ENCODE data around the gene PIPOX.
"Not testable (repeated sequence)": the region's sequence is repeated elsewhere in the genome, so short reads cannot be mapped to it uniquely, and the experiment has no call there.

PIPOX gene

GRCh38 chr17:29076722-29077121, 33.8 kb downstream of the PIPOX start:
- no peak for DNase-seq (ENCODE audit: low read depth)

DNA sequence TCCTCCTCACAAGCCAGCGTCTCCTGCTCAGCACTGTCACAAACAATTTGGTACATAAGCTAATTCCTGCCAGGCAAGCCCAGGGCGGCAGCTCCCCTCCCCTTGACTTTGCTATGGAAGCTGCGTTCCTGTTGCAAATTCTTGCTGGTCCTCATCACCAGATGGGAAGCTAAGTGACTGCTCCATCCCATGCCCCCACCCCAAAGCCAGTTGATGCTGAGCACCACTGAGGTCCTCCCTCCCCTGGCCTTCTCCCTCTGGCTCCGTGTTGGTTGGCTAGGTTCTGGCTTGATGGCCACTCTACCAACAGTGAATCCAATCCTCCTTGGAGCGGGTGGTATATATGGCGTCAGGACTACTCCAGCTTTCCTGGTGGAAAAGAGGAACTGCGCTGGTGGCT, 34.4 kb downstream of the PIPOX start:
- DNase-seq (ENCODE audit: low read depth), result no peak

GRCh38 chr17:29078183-29079045, 35.5 kb downstream of the PIPOX start:
- no peak for DNase-seq (ENCODE audit: low read depth)

DNA sequence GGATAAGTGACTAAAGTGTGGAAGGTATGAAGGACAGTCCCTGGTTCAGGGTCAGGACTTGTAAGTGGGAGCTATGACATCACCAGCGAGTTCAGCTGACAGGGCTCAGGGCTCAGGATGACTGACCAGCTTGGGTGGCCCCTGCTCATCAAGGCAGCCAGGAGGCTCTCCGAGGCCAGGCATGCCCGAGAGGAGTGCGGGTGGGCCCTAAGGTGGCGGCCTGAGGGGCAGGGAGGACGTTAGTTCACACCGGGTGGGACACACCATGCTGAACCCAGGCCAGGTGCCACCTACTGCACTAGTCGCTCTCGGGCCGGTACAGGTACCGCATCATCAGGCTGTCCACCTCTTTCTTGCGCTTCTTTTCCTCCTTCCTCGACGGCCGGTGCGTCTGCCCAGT, 36.5 kb downstream of the PIPOX start:
- no peak for DNase-seq (ENCODE audit: low read depth)

GRCh38 chr17:29079887-29080286, 36.9 kb downstream of the PIPOX start:
- no peak for DNase-seq (ENCODE audit: low read depth)

DNA sequence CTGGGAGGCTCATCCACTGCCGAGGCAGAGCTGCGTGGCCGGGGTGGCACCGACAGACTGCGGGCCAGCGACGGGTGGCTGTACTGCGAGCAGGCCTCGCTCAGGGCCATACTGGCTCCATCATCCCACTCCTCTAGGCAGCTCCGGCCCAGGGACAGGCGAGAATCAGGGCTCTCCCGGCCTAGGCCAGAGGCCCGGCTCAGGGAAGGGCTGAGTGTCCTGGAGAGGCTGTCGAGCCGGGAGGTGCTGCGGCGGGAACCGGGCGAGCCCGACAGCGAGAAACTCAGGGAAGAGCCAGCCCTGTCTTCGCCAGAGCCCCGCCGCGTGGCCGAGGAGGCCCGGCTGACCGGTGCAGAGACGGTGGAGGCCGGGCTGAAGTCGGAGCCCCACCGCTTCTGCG, 37.4 kb downstream of the PIPOX start:
- DNase-seq (ENCODE audit: low read depth), result no peak

DNA sequence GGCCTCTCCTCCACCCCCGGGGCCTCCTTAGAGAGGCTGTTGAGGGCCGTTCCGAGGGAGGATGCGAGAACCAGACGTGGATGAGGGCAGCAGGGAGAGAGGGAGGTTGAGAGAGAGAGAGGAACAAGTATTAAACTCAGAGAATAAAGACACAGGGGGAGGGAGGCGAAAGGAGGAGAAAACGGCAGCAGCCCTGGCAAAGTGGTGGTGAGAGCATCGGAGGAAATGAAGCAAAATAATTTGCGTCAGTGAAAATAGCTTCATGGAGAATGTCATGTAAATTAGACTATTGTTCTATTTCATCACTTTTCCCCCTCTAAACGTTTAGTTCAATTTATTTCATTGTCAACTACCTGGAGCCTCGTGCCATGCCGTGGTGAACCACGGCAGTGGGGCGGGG, 38.0 kb downstream of the PIPOX start:
- no peak for DNase-seq (ENCODE audit: low read depth)

DNA sequence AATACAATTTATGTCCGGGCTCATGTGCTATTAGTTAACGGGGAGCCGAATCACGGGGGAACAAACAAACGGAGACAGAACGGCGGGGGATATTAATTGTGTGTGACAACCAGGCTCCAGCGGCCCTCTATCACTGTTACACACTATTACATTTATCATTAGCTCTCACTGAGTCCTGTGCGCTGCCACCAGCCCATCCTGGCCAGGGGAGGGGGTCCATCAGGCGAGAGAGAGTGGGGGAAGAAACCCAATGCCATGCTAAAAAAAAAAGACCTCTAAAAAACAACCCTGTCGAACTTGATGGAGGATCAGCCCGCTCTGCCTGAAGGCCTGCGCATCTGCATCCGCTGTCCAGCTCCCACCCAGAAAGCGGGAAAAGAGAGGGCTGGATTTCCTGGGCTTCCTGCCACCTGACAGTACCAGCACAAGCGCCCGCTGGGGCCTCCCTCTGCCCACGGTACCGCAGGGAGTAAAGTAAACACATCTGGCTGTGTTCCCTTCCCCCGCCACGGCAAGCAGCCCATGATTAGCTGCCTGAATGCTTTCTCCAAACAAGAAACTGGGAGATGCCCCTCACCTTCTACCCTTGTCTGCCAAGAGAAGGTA, 41.7 kb downstream of the PIPOX start:
- DNase-seq (ENCODE audit: low read depth), result no peak

DNA sequence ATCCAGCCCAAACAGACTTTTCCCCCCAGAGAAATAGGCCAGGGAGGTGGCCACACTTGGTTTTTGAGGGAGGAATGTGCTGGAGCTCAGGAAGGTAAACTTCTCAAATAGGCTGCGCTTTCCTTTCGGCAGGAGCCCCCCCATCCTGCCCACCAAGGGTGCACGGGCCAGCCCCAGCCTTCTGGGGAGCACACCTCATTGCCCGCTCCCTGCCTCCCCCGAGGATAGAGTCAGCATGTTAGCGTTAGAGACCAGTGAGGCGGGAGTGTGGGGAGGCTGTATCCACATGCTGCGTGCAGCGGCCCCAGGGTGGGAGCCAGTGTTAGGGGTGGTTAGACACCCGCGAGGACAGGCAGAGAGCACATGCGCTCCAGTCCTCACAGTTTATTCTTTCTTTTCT, 42.3 kb downstream of the PIPOX start:
- no peak for DNase-seq (ENCODE audit: low read depth)

DNA sequence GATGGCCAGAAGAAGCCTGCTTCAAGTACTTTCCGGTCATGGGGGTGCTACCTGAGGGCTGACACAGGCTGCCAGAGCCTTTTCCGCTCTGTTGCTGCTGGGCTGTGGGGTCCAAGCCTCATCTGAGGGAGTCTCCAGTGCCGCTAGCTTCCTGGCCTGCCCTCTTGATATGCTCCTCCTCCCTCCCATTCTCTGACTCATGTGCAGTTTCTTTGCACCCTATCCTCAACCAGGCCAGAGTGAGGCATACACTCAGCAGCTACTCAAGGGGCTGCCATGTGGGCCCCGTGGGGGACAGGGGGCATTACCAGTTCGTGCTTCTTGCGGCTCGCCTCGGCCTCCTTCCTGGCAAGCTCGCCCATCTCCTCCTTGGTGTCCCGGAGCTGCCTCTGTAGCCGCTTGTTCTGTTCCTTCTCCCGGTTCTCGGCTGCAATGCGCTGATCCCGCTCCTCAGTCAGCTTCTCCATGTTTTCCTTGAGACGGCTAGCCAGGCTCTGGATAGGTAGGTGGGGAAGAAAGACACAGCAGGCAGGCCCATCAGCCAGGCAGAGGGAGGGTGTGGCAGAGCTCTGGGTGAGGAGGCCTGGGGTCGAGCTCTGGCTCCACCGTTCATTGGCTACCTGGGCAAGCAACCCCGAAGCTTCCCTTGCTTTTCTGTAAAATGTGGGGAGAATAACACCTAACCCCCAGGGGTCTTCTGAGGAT, 43.8 kb downstream of the PIPOX start:
- DNase-seq (ENCODE audit: low read depth), result no peak

GRCh38 chr17:29088782-29089181, 45.8 kb downstream of the PIPOX start:
- not testable (repeated sequence) for DNase-seq (ENCODE audit: low read depth)

DNA sequence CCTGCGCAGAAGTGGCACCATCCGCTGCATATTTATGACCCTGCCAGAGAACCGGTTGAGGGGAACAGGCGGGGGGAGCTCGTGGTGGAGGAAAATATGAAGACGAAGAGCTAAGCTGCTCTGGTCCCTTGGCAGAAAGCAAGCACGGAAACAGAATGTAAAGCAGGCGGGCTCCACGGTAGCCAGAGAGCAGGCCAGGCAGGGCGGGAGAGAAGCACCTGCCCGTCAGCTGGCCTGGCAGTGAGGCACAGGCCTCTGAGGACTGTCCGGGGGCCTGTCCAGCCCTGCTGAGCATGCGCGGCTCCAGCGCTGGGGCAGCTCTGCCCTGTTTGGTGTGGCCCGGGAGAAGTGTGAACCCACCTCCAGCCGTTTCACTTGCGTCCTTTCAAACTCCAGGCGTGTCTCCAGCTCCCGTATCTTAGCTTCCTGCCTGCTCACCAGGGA, 46.7 kb downstream of the PIPOX start:
- no peak for DNase-seq (ENCODE audit: low read depth)

DNA sequence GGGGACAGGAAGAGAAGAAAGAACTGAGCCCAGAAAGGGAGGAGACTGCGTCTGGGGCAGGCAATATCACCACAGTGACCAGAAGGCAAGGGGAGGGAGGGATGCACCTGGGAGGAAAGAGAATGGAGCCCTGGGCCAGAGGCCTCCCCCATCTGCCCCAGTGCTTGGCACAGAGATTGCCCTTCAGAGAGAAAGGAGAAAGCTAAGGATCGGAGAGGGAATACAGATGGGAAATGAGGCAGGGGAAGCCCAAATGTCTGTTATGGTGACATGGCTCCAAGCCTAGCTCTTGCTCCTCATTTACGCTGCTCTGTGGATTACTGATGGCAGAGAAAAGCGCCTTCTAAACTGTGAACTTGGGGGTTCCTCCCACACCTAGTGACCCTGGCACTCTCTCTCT, 47.2 kb downstream of the PIPOX start:
- DNase-seq (ENCODE audit: low read depth), result no peak

- no peak for DNase-seq (ENCODE audit: low read depth)
These were observed 48.0 kb downstream of the PIPOX start for GRCh38 chr17:29090750-29091605.

DNA sequence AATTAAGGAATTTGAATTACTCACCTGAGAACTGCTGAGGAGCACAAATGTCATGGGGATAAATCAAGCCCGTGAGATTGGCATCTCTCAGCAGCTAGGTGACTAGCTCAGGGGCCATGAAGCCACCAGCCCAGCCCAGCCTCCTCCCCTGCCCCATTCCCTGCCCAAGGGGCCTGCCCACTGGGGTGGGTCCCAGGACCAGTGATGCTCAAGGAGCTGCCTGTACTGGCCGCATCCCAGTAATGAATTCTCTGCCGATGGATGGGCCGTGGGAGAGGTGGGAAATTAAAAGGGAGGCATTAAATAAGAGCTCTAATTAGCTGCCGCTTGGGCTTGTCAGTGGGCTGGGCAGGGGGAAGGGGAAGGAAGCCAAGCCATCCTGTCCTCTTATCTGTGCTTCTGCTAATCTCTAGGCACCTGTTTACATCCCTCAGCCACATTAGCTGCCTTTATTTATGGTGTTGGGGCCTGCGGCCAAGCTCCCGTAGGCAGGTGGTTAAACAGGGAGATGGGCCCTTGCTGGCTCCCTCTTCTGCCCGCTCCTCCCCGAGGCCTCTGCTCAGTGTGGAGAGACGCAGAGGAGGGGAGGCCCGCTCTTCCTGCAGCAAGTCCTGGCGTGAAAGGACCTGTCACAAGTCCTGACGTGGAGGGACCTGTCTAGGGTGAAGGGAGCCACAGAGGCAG, 48.8 kb downstream of the PIPOX start:
- no peak for DNase-seq (ENCODE audit: low read depth)

DNA sequence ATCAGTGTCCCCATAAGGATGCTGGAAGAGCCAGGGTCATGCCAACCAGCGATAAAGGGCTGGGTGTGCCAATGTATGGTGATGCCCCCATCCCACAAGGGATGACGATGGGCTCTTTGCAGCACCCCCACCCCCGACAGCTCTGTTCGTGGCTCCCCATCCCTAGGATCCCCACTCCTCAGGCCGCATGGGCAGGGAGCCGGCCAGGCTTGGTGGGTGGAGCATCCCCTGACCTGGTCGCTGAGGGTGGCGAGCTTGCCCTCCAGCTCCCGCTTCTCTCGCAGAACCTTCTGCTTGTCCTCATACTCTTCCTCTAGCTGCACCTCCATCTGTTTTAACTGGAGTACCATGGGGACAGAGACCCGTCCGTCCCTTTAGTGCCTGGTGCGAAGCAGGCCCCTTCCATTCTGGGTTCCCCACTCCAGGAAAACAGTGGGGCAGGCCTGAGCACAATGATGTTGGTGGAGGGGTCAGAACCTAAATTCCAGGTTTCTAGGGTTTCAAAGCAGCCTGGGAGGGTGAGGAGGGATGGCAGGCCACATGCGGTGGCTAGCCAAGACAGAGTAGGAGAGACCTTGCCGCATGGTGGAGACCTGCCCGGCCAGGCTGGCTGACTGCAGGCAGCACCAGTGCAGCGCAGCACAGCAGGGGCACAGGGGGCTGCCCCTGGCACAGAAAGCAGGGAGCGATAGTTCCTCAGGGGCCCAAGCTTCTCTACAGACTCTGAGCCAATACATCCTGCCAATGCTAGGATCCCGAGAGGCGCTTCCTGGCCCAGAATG, 50.3 kb downstream of the PIPOX start:
- DNase-seq (ENCODE audit: low read depth), result no peak

DNA sequence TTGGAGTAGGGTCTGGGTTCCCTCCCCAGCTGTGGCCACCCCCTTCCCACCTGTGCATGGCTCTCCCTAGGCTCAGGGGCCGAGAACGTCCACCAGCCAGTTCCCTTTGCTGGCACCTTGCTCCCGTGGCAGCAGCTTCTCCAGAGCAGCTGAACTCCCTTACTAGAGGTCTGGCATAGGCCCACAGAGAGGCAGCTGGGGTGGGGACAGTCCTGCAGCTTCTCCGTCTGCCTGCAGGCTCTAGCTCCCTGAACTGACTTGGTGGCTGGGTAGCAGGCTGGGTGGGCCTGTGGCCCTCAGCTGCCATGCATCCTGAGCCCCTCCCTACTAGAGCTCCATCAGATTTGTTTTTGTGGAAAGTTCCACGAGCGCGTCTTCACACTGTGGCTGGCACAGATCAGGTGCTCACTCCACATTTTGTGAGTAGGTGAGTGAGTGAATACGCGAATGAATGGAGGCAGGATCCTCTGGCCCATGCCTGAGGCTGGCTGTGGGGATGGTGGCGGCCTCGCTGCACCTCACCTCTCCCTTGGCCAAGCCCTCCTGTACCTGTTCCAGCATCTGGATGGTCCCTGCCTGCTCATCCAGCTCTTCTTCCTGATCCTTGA, 51.3 kb downstream of the PIPOX start:
- DNase-seq (ENCODE audit: low read depth), result no peak

GRCh38 chr17:29095439-29095838, 52.5 kb downstream of the PIPOX start:
- DNase-seq (ENCODE audit: low read depth), result no peak

- no peak for DNase-seq (ENCODE audit: low read depth)
These were observed 53.2 kb downstream of the PIPOX start for GRCh38 chr17:29096094-29096493.

GRCh38 chr17:29099527-29099926, 56.6 kb downstream of the PIPOX start:
- DNase-seq (ENCODE audit: low read depth), result no peak
